HG03469 (cell line): ENCODE results near the gene GFM2.
A peak's percentile ranks its signal among the peaks of the same experiment; 100 is the strongest.
"Not testable (repeated sequence)": the region's sequence is repeated elsewhere in the genome, so short reads cannot be mapped to it uniquely, and the experiment has no call there.

Experiments used
- ATAC-seq: cut with Tn5 transposase; IDR thresholded peaks from one replicate; pipeline ENCODE4 v1.9.1; 2021; ENCODE audit warnings: mild to moderate bottlenecking, moderate library complexity, moderate number of reproducible peaks; ENCODE audit not compliant: unreplicated experiment

The GFM2 gene

DNA sequence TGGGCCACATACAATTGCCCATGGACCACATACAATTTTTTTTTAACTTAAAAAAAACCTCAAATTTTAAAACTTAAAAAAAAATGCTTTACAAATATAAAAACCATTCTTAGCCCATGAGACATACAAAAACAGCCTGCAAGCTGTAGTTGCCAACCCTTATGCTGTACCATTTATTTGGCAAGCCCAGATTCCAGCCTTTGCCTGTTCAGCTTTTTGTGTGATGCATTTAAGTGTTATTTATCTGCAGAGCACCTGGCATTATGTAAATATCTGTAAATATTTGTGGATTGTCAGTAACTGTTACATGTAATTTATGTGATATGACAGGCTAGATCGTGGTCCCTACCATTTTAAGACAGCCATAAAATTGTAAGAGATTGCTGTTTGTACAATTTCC is 49.3 kb downstream of the GFM2 start:
- ATAC-seq: no peak

GRCh38 chr5:74693191-74693590 is 73.7 kb downstream of the GFM2 start:
- no peak for ATAC-seq

DNA sequence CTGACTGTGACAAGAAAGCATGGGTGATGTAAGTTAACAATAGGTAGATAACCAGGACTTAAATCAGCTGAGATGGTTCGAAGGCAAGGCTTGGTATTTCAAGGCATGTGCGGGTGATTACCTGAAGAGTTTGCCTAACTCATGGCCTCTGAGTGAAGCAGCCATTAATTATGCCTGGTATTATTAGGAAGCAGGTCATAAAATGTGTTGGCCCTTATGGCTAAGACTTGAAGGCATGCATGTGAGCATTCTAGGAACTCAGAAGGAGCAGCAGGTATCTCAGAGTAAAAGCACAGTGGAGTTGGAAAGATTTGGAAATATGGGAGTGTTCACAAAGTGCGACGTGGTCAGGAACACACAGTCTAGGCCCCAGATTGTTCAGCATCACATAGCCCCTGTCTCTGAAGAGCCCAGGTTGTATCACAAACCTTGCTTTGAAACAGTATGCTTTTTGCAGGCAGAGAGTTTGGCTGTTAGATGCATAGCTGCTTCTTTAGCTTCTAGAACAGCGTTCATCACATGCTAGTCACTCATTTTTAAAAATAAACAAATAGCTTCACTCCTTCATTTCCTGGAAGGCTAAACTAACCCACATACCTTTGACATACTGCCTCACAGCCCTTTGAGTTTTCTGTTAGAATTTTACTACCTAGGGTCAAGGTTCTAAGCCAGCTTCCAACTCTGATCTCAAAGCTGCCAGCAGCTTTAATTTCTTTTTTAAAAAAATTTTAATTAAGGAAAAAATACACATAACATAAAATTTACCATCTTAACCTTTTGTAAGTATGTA is 79.8 kb downstream of the GFM2 start:
- ATAC-seq: no peak

DNA sequence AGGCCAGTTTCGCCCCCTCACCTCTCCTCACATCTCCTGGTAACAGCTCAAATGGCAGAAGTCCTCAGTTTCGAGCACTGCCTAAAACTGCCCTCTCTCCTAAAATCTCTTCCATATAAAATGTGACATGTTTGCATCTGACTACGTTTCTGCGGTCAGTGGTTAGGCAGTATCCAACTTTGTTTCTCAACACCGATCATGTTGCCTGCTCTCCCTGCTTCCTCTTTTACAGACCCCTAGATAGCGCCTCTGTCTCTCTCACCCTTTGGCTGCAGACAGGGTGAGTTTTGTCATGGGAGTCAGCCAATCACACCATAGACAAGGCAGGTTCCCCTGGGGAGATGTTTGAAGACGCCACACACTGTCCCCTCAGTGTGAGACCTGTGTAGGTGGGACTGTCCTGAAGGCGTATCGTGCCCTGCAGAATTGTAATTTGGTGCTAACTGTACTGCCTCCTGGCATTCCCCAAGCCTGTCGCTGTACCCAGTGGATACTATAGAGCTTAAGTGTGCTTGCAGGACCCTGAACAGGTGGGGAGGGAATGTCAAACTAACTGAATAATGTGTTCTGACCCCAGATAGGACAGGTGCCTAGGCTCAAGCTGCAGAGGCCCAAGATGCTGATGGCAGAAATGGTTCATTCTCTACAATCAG is 80.8 kb downstream of the GFM2 start:
- ATAC-seq: peak; percentile 49

DNA sequence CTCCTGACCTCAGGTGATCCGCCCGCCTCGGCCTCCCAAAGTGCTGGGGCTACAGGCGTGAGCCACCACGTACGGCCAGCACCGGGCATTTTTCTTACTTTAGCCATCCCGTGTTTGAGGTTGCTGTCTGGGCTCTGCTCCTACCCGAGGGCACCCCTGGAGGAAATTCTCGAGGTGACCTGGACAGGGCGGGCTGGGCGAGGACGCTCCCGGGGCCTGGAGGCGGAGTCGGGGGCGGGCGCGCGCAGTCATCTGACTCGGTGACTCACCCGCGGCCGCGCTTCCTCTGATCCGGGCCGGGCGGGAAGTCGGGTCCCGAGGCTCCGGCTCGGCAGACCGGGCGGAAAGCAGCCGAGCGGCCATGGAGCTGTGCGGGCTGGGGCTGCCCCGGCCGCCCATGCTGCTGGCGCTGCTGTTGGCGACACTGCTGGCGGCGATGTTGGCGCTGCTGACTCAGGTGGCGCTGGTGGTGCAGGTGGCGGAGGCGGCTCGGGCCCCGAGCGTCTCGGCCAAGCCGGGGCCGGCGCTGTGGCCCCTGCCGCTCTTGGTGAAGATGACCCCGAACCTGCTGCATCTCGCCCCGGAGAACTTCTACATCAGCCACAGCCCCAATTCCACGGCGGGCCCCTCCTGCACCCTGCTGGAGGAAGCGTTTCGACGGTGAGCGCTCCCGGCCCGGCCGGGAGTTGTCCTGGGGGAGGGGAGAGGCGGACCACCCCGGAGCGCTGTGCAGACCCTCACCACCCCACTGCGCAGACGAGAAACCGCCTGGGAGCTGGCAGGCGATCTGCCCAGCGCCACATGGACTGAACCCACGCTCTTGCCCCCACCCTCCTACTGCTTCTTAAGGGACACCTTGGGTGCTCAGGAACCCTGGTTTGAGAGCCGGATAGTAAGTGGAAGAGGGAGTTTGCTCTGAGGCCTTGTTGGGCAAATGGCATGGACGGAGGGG is 81.7 kb downstream of the GFM2 start, which contains the start of gene HEXB:
Gene HEXB (plus strand): TSS at position 334 of the 952 bp plus-strand sequence. CDS start 28 bp downstream, at position 362.
- ATAC-seq: peak; percentile 53

DNA sequence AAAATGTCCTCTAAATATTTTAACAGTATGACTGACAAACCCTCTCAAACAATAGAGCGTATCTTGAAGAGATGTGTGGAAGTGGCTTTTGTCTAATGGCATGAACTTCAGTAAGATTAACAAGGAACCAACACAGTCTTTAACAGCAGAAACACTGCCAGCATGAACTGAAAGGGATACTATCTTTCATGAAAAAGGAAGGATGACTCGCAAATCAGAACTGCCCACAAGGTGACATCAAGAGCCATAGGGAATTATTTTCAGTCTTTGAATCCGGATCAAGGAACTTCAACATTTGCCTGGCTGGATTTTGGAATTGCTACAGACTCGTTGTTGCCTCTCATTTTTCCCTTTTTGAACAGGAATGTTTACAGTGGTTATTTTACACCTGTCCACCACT is 87.0 kb downstream of the GFM2 start:
- no peak for ATAC-seq

GRCh38 chr5:74679300-74679699 is 87.6 kb downstream of the GFM2 start:
- ATAC-seq: not testable (repeated sequence)

DNA sequence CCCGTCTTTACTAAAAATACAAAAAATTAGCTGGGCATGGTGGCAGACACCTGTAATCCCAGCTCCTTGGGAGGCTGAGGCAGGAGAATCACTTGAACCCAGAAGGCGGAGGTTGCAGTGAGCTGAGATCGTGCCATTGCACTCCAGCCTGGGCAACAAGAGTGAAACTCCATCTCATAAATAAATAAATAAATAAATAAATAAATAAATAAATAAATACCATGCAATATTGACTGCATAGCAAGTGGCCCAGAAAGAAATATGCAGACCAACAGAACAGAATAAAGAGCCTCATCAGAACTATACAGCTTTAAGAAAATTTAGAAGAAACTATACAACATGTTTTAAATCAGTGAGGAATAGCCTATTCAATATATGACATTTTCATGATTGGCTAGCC is 88.8 kb downstream of the GFM2 start:
- not testable (repeated sequence) for ATAC-seq

GRCh38 chr5:74676466-74676865 is 90.5 kb downstream of the GFM2 start:
- ATAC-seq: not testable (repeated sequence)

- no peak for ATAC-seq
Measured at GRCh38 chr5:74673011-74673790, 93.7 kb downstream of the GFM2 start.

- no peak for ATAC-seq
Measured at GRCh38 chr5:74672215-74672877, 94.6 kb downstream of the GFM2 start.
